Smooth muscle cell (in vitro differentiated cells): ENCODE data around the gene SUPT20H. TPM values are rescaled to one million over a fixed set of nuclear protein-coding genes. Genes with fewer than 3 reads are reported as not detected.

Experiments
- DNase-seq: peaks from one replicate; lab custom pipeline; 2025; ENCODE audit not compliant: unreplicated experiment; lab: John Stamatoyannopoulos, UW
- H2AFZ ChIP-seq: fragments of 200-600 bp; sonication (generic); 2 replicates; pipeline ENCODE4 v1.6.0; 2016; ENCODE audit warnings: antibody characterized with exemption, low read depth, mild to moderate bottlenecking
- H3F3A ChIP-seq: fragments of 200-600 bp; sonication (generic); 2 replicates; pipeline ENCODE4 v1.6.0; 2017; ENCODE audit warnings: antibody characterized with exemption, low read depth
- H3K27ac ChIP-seq: fragments of 200-600 bp; sonication (generic); 2 replicates; pipeline ENCODE4 v1.5.1; 2016; ENCODE audit warnings: low read depth, mild to moderate bottlenecking
- H3K27me3 ChIP-seq: fragments of 200-600 bp; sonication (generic); 2 replicates; pipeline ENCODE4 v1.6.1; 2016; ENCODE audit warnings: low read depth, mild to moderate bottlenecking
- H3K36me3 ChIP-seq: fragments of 200-600 bp; sonication (generic); 2 replicates; pipeline ENCODE4 v1.5.1; 2016; ENCODE audit warnings: low read depth
- H3K4me1 ChIP-seq: fragments of 200-600 bp; sonication (generic); 2 replicates; pipeline ENCODE4 v1.5.1; 2016; ENCODE audit warnings: low read depth
- H3K4me2 ChIP-seq: fragments of 200-600 bp; sonication (generic); 2 replicates; pipeline ENCODE4 v1.6.0; 2016; ENCODE audit warnings: mild to moderate bottlenecking
- H3K4me3 ChIP-seq: fragments of 200-600 bp; sonication (generic); 2 replicates; pipeline ENCODE4 v1.5.1; 2016; ENCODE audit warnings: mild to moderate bottlenecking
- H3K79me2 ChIP-seq: fragments of 200-600 bp; sonication (generic); 2 replicates; pipeline ENCODE4 v1.6.0; 2016; ENCODE audit warnings: low read depth, mild to moderate bottlenecking
- H3K9ac ChIP-seq: fragments of 200-600 bp; sonication (generic); 2 replicates; pipeline ENCODE4 v1.6.0; 2016; ENCODE audit warnings: low read depth
- H3K9me3 ChIP-seq: fragments of 200-600 bp; sonication (generic); replicated peaks from 2 replicates; pipeline ENCODE4 v1.5.1; 2016; ENCODE audit warnings: low read depth
- H4K20me1 ChIP-seq: fragments of 200-600 bp; sonication (generic); 2 replicates; pipeline ENCODE4 v1.6.0; 2016; ENCODE audit warnings: low read depth
- CTCF ChIP-seq: fragments of 200-600 bp; sonication (generic); IDR thresholded peaks from 2 replicates; pipeline ENCODE4 v1.5.1; 2017; ENCODE audit warnings: borderline replicate concordance, mild to moderate bottlenecking, antibody characterized with exemption; ENCODE audit not compliant: insufficient read depth, poor library complexity, severe bottlenecking
- WGBS: methylation state at CpG from one replicate; pipeline ENCODE4 v1.1.7; 2016; ENCODE audit warnings: low lambda C conversion rate; 5-methylcytosine and 5-hydroxymethylcytosine counted together
- polyA plus RNA-seq: library from polyadenylated mRNA; unstranded; fragments of >200 nt; fragmentation: Nextera tagmentation; extraction: Ambion mirVana; gene quantifications from 2 replicates; pipeline ENCODE4 v1.2.1, GENCODE V29; 2016
- total RNA-seq: library from RNA; depleted of rRNA; stranded (reverse); fragments of >200 nt; gene quantifications from 2 replicates; pipeline ENCODE4 v1.2.3, GENCODE V29; 2014

The SUPT20H gene
- total and polyA plus RNA-seq, 2 experiments from 2014 or later = 46.9 to 116 TPM

DNA sequence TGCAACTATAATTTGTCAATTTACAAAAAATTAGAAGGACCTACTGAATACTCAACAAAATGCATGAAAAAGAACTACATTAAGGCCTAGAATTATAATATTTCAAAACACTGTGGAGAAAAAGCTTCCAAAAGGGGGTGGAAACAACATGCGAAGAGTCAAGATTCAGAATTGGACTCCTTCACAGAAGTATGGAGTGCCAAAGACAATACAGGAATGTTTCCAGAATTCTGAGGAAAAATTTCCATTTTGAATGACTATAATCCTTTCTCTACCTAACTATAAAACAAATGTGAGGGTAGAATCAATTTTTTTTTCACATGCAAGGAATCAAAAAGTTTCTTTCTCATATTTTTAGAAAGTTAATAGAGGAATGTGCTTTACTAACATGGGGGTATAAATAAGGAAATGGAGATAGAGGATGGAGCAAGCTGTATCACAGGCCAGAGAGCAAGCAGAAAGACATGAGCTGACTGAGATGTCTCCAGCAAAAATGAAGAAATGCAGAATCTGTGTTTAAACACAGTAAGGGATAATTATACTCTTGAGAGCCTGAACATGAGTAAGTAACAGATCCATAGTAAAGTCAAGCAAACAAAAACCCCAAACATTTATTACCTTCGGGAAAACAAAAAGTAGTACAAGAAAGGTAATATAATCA is 99.9 kb downstream of the SUPT20H start:
- Histone ChIP-seq H3K4me3 (no peak overlapping the region), H3K27ac (no peak overlapping the region), H2AFZ (no peak overlapping the region), H3K4me2 (no peak overlapping the region), H3K79me2 (no peaks in the 10 kb centered on the region), H3K4me1 (no peaks in the 10 kb centered on the region), H3K9me3 (no peaks in the 10 kb centered on the region), H3K36me3 (peaks cover 3% of the 10 kb centered on the region), H3F3A (no peaks in the 10 kb centered on the region), H3K9ac (no peak overlapping the region), H4K20me1 (no peaks in the 10 kb centered on the region), H3K27me3 (no peaks in the 10 kb centered on the region)
- TF ChIP-seq CTCF = no peak
- no peak for DNase-seq
- 98% methylated on average over 2 of the region's 2 CpGs for WGBS

Other genes with a start within 250 kb of the SUPT20H start
- gene RFXAP, start 240.5 kb downstream of the SUPT20H start, total RNA-seq = 0.81 and 1.3 TPM in 2 replicates
- 1.7 and 2.9 TPM in 2 replicates for gene RFXAP, start 240.5 kb downstream of the SUPT20H start, polyA plus RNA-seq
- 7.1 and 11.5 TPM in 2 replicates for gene SMAD9, start 139.4 kb downstream of the SUPT20H start, total RNA-seq
- 6.6 and 7.1 TPM in 2 replicates for gene SMAD9, start 139.4 kb downstream of the SUPT20H start, polyA plus RNA-seq
- gene ALG5, start 60.3 kb downstream of the SUPT20H start, total RNA-seq = 60.0 and 68.5 TPM in 2 replicates
- gene ALG5, start 60.3 kb downstream of the SUPT20H start, polyA plus RNA-seq = 67.8 and 68.1 TPM in 2 replicates
- 29.8 and 50.0 TPM in 2 replicates for gene EXOSC8, start 58.9 kb downstream of the SUPT20H start, total RNA-seq
- gene EXOSC8, start 58.9 kb downstream of the SUPT20H start, polyA plus RNA-seq = 73.7 and 86.8 TPM in 2 replicates
- not detected in 2 replicates for gene CSNK1A1L, start 46.0 kb upstream of the SUPT20H start, total RNA-seq
- not detected in 2 replicates for gene CSNK1A1L, start 46.0 kb upstream of the SUPT20H start, polyA plus RNA-seq